Endothelial cell of umbilical vein (primary cell): ENCODE results near the gene SIPA1L3. TPM values are rescaled to one million over a fixed set of nuclear protein-coding genes. Genes with fewer than 3 reads are reported as not detected.

Experiments used
- BruUV-seq: library from RNA; stranded (reverse); fragments of 400-500 nt; replicated peaks from 2 replicates; lab custom pipeline; 2021; lab: Mats Ljungman, UMichigan
- CTCF ChIA-PET: fragments of 300-600, 350-600 bp; sonication (Branson Sonifier 250); formaldehyde crosslinking; loops from one replicate; lab custom pipeline; 2021; ENCODE audit warnings: antibody characterized with exemption, inconsistent platforms; lab: Charles Lee
- POLR2A ChIA-PET: fragments of 300-600, 350-600 bp; sonication (Branson Sonifier 250); formaldehyde crosslinking; loops from one replicate; lab custom pipeline; 2021; ENCODE audit warnings: antibody characterized with exemption, inconsistent platforms; lab: Charles Lee
- DNase-seq: peaks from one replicate; pipeline ENCODE4 v3.0.0-alpha.2; 2011; ENCODE audit warnings: low read depth, low spot score
- FAIRE-seq: peaks from 2 replicates; lab custom pipeline; 2011; peaks lifted over from hg19 to GRCh38; lab: Jason Lieb, UNC
- H2AFZ ChIP-seq: 2 replicates; pipeline ENCODE4 v1.6.0; 2012; ENCODE audit warnings: low read depth, low read length, control low read depth, inconsistent platforms
- H3K27ac ChIP-seq: 2 replicates; pipeline ENCODE4 v1.5.1; 2011; ENCODE audit warnings: low read depth, mild to moderate bottlenecking, control low read depth, low read length, moderate library complexity; ENCODE audit not compliant: insufficient read depth
- H3K27me3 ChIP-seq, 2 experiments: 2 replicates each; pipeline versions ENCODE4 v1.6.0 to v1.6.1; 2011; ENCODE audit warnings: low read length in 2 of 2, mixed read lengths in 1 of 2; ENCODE audit not compliant: control insufficient read depth in 2 of 2, insufficient read depth in 2 of 2
- H3K36me3 ChIP-seq, 2 experiments: 2 replicates in 1 of 2; 3 replicates in 1 of 2; pipeline ENCODE4 v1.5.1; 2011; ENCODE audit warnings: low read length in 2 of 2, mild to moderate bottlenecking in 1 of 2, moderate library complexity in 1 of 2; ENCODE audit not compliant: control insufficient read depth in 2 of 2, insufficient read depth in 2 of 2; ENCODE audit errors: extremely low read depth in 1 of 2
- H3K4me1 ChIP-seq: 3 replicates; pipeline ENCODE4 v1.5.1; 2011; ENCODE audit warnings: mild to moderate bottlenecking, low read length; ENCODE audit not compliant: control insufficient read depth, insufficient read depth; ENCODE audit errors: extremely low read depth
- H3K4me2 ChIP-seq: 2 replicates; pipeline ENCODE4 v1.6.1; 2011; ENCODE audit warnings: low read length, control low read depth, mixed read lengths; ENCODE audit not compliant: insufficient read depth
- H3K4me3 ChIP-seq, 3 experiments: fragments of 200-600 bp in 1 of 3; sonication (generic), shearing (Covaris generic) in 1 of 3; replicated peaks in 1 of 3; 2 replicates each; pipeline ENCODE4 v1.5.1; 2011 to 2016; ENCODE audit warnings: control low read depth in 3 of 3, low read length in 3 of 3, mild to moderate bottlenecking in 2 of 3, inconsistent platforms in 1 of 3, low read depth in 1 of 3, moderate library complexity in 1 of 3; ENCODE audit not compliant: insufficient read depth in 1 of 3
- H3K79me2 ChIP-seq: 2 replicates; pipeline ENCODE4 v1.6.0; 2012; ENCODE audit warnings: low read length, inconsistent platforms; ENCODE audit not compliant: control insufficient read depth, insufficient read depth
- H3K9ac ChIP-seq: replicated peaks from 2 replicates; pipeline ENCODE3; 2011; ENCODE audit warnings: low read length, control low read depth; ENCODE audit not compliant: insufficient read depth; ENCODE audit errors: extremely low read depth
- H3K9me1 ChIP-seq: replicated peaks from 3 replicates; pipeline ENCODE4 v1.6.0; 2011; ENCODE audit warnings: mild to moderate bottlenecking, low read length; ENCODE audit not compliant: control insufficient read depth, insufficient read depth; ENCODE audit errors: extremely low read depth
- H3K9me3 ChIP-seq: replicated peaks from 2 replicates; pipeline ENCODE4 v1.5.1; 2012; ENCODE audit warnings: low read length, inconsistent platforms; ENCODE audit not compliant: control insufficient read depth, insufficient read depth
- H4K20me1 ChIP-seq: replicated peaks from 2 replicates; pipeline ENCODE3; 2011; ENCODE audit warnings: mild to moderate bottlenecking, low read length; ENCODE audit not compliant: control insufficient read depth, insufficient read depth; ENCODE audit errors: extremely low read depth
- EZH2 ChIP-seq: IDR thresholded peaks from 2 replicates; pipeline ENCODE4 v1.6.1; 2012; ENCODE audit warnings: borderline replicate concordance, low read depth, mild to moderate bottlenecking, moderate library complexity, low read length, inconsistent platforms; ENCODE audit not compliant: severe bottlenecking
- FOS ChIP-seq: IDR thresholded peaks from 2 replicates; pipeline ENCODE4 v1.6.1; 2011; ENCODE audit warnings: mild to moderate bottlenecking, low read length, moderate library complexity, borderline replicate concordance; ENCODE audit not compliant: insufficient read depth
- GATA2 ChIP-seq: IDR thresholded peaks from 2 replicates; pipeline ENCODE4 v1.7.0; 2011; ENCODE audit warnings: low read depth, mild to moderate bottlenecking, moderate library complexity, mixed read lengths, low read length; ENCODE audit not compliant: insufficient read length, insufficient read depth
- JUN ChIP-seq: IDR thresholded peaks from 2 replicates; pipeline ENCODE4 v1.6.1; 2011; ENCODE audit warnings: borderline replicate concordance, low read depth; ENCODE audit not compliant: insufficient read length, insufficient read depth
- MYC ChIP-seq: IDR thresholded peaks from one replicate; pipeline ENCODE4 v1.6.1; 2011; ENCODE audit warnings: mild to moderate bottlenecking, low read depth, low read length
- POLR2A ChIP-seq: IDR thresholded peaks from 2 replicates; pipeline ENCODE4 v1.6.1; 2012; ENCODE audit warnings: low read depth, mild to moderate bottlenecking, control low read depth, low read length
- POLR2AphosphoS5 ChIP-seq: IDR thresholded peaks from 2 replicates; pipeline ENCODE4 v1.6.1; 2012; ENCODE audit warnings: low read depth, mild to moderate bottlenecking, control low read depth, low read length, moderate library complexity; ENCODE audit not compliant: insufficient read depth
- dilution Hi-C: fragments of 300-500 bp; cut with MboI; formaldehyde crosslinking; loops from one replicate; pipeline ENCODE4 v1.15.0; 2019; ENCODE audit warnings: low sequenced_read_pairs; ENCODE audit not compliant: extremely low pct_ligation_motif_present
- intact Hi-C: fragments of 100-400 bp; cut with micrococcal nuclease; formaldehyde crosslinking; loops from one replicate; pipeline ENCODE4 v1.10.0; 2022
- polyA plus RNA-seq, 4 experiments: library from polyadenylated mRNA; depleted of rRNA in 3 of 4; stranded (reverse) in 3 of 4; unstranded in 1 of 4; fragments of >200 nt; gene quantifications; 2 replicates each; pipeline versions ENCODE4 v1.2.1 to v1.2.3, GENCODE V29; 2011 to 2012; ENCODE audit warnings: missing spikeins in 1 of 4
- total RNA-seq: library from RNA; stranded (reverse); gene quantifications from 2 replicates; pipeline ENCODE4 v1.2.3, GENCODE V29; 2021
- TF ChIP-seq, protein P1 (sequence below): IDR thresholded peaks from 2 replicates; pipeline ENCODE4 v1.6.1; 2011; ENCODE audit not compliant: insufficient read depth, insufficient read length
- TF ChIP-seq, protein P2 (sequence below), 2 donors: IDR thresholded peaks; 1 replicate in 1 of 2; 2 replicates in 1 of 2; pipeline ENCODE4 v1.5.1; 2011; ENCODE audit warnings: low read length in 2 of 2, mild to moderate bottlenecking in 2 of 2, moderate library complexity in 2 of 2, control low read depth in 1 of 2, inconsistent platforms in 1 of 2, low read depth in 1 of 2; ENCODE audit not compliant: insufficient read depth in 1 of 2; ENCODE audit errors: extremely low read depth in 1 of 2

SIPA1L3 gene
- total and polyA plus RNA-seq, 2 donors (not counting 3 experiments of a cell fraction or from before 2014, with no cell fraction given), result 14.2 to 47.2 TPM

DNA sequence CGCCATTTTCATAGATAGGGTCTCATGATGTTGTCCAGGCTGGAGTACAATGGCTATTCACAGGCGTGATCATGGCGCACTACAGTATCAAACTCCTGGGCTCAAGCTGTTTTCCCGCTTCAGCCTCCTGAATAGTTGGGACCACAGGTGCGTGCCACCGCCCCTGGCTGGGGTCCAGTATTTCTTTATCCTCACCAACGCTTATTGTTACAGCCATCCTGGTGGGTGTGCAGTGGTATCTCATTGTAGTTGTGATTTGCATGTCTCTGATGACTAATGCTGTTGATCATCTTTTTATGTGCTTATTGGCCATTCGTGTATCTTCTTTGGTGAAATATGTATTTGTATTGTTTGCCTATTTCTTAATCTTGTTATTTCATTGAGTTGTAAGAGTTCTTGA, 49.0 kb downstream of the SIPA1L3 start:
- ChIA-PET CTCF (no interaction called here), POLR2A (no interaction called here)
- Histone ChIP-seq H4K20me1 (no peaks in the 10 kb centered on the region), H3K27ac (no peak overlapping the region), H3K36me3 (no peaks in the 10 kb centered on the region), H3K79me2 (peaks cover 49% of the 10 kb centered on the region), H3K9me3 (no peaks in the 10 kb centered on the region), H2AFZ (no peak overlapping the region), H3K27me3 (no peaks in the 10 kb centered on the region), H3K4me3 (no peak overlapping the region), H3K9me1 (no peaks in the 10 kb centered on the region), H3K4me2 (no peak overlapping the region), H3K4me1 (no peaks in the 10 kb centered on the region), H3K9ac (no peak overlapping the region)
- TF ChIP-seq MYC (no peak), GATA2 (no peak)
- dilution Hi-C loops (no loop called here), intact Hi-C loops (no loop called here)
- DNase-seq (no peak), FAIRE-seq (no peak)
- BruUV-seq, result no TSS peak

GRCh38 chr19:37957176-37957575, 50.2 kb downstream of the SIPA1L3 start:
- H3K4me3 ChIP-seq, result no peak overlapping the region
- no peaks in the 10 kb centered on the region for H3K36me3 ChIP-seq
- peaks cover 8% of the 10 kb centered on the region for H3K4me1 ChIP-seq
- intact Hi-C loops, result no loop called here
- CTCF ChIA-PET, result no interaction called here
- peaks cover 53% of the 10 kb centered on the region for H3K79me2 ChIP-seq
- H3K4me2 ChIP-seq, result no peak overlapping the region
- no peak overlapping the region for H3K9ac ChIP-seq
- TF ChIP-seq, protein P1, sequence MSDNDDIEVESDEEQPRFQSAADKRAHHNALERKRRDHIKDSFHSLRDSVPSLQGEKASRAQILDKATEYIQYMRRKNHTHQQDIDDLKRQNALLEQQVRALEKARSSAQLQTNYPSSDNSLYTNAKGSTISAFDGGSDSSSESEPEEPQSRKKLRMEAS, result no peak
- no peak for TF ChIP-seq MYC
- TF ChIP-seq EZH2, result no peak
- TF ChIP-seq POLR2A, result no peak
- TF ChIP-seq POLR2AphosphoS5, result no peak
- TF ChIP-seq, protein P2, sequence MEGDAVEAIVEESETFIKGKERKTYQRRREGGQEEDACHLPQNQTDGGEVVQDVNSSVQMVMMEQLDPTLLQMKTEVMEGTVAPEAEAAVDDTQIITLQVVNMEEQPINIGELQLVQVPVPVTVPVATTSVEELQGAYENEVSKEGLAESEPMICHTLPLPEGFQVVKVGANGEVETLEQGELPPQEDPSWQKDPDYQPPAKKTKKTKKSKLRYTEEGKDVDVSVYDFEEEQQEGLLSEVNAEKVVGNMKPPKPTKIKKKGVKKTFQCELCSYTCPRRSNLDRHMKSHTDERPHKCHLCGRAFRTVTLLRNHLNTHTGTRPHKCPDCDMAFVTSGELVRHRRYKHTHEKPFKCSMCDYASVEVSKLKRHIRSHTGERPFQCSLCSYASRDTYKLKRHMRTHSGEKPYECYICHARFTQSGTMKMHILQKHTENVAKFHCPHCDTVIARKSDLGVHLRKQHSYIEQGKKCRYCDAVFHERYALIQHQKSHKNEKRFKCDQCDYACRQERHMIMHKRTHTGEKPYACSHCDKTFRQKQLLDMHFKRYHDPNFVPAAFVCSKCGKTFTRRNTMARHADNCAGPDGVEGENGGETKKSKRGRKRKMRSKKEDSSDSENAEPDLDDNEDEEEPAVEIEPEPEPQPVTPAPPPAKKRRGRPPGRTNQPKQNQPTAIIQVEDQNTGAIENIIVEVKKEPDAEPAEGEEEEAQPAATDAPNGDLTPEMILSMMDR (IDR thresholded peaks at IDR 0.05; ENCODE audit: extremely low read depth in 1 of 2, insufficient read depth in 1 of 2, low read depth in 1 of 2, low read length in 2 of 2), result no peak
- no peak for TF ChIP-seq JUN
- no peak for TF ChIP-seq GATA2
- no peak for TF ChIP-seq FOS
- no peak for FAIRE-seq
- no peaks in the 10 kb centered on the region for H3K9me3 ChIP-seq
- H3K9me1 ChIP-seq, result no peaks in the 10 kb centered on the region
- no peak for DNase-seq
- dilution Hi-C loops, result no loop called here
- BruUV-seq, result no TSS peak
- no peaks in the 10 kb centered on the region for H4K20me1 ChIP-seq
- no peak overlapping the region for H2AFZ ChIP-seq
- no peaks in the 10 kb centered on the region for H3K27me3 ChIP-seq
- POLR2A ChIA-PET, result no interaction called here
- H3K27ac ChIP-seq, result no peak overlapping the region
